Measurements from ENCODE around the gene ADAP1.

DNA sequence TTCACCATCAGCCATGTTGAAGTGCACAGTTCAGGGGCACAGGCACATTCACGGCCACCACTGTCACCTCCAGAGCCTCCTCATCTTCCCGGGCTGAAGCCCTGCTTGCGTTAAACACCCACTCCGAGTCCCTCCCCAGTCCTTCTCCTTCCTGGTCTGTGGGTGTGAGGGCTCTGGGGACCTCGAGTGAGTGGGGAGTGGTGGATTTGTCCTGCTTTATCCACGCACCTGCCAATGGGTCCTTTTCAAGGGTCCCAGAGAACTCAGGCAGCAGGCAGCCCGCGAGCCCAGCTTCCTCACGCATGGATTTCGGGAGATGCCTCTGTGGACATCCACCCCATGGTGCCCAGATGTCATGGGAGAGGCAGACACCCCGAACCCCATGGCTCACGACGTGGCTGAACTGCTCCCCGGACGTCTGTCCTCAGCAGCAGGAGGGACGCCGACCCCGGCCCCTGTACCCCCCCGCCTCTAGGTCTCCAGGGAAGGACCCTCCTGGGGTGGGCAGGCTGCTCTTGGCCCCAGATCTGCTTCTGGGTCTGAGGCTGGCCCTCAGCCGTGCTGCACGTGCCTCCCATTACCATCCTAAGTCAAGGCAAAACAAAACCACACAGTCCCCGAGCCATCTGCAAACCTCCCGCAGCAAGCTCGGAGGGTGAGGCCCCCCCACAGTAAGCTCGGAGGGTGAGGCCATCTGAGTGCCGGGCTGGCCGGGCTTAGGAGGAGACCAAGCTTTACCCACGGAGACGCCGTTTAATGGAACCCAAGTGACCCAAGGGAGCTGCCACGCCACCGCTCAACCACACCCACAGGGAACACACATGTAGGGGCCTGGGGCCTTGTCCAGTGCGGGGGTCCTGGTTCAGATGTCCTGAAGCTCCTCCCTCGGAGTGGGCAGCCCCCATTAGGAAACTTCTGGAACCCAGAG, 37.5 kb upstream of the ADAP1 start:
- TF ChIP-seq POLR2AphosphoS5 (IDR thresholded peaks at IDR 0.05; ENCODE audit: low read depth): no peak
- TF ChIP-seq, protein P1, sequence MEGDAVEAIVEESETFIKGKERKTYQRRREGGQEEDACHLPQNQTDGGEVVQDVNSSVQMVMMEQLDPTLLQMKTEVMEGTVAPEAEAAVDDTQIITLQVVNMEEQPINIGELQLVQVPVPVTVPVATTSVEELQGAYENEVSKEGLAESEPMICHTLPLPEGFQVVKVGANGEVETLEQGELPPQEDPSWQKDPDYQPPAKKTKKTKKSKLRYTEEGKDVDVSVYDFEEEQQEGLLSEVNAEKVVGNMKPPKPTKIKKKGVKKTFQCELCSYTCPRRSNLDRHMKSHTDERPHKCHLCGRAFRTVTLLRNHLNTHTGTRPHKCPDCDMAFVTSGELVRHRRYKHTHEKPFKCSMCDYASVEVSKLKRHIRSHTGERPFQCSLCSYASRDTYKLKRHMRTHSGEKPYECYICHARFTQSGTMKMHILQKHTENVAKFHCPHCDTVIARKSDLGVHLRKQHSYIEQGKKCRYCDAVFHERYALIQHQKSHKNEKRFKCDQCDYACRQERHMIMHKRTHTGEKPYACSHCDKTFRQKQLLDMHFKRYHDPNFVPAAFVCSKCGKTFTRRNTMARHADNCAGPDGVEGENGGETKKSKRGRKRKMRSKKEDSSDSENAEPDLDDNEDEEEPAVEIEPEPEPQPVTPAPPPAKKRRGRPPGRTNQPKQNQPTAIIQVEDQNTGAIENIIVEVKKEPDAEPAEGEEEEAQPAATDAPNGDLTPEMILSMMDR (IDR thresholded peaks at IDR 0.05; ENCODE audit: insufficient read depth, low read length): no peak
